Stimulated activated CD4-positive, alpha-beta T cell treated with anti-CD3 and anti-CD28 coated beads, Interleukin-2, amount 100 ng/mL, for 48 hours (primary cell): ENCODE results near the gene RNF213.

ENCODE experiments used
- DNase-seq, 2 donors: peaks; one replicate each; pipeline ENCODE4 v3.0.0-alpha.2; 2020

RNF213 gene

DNA sequence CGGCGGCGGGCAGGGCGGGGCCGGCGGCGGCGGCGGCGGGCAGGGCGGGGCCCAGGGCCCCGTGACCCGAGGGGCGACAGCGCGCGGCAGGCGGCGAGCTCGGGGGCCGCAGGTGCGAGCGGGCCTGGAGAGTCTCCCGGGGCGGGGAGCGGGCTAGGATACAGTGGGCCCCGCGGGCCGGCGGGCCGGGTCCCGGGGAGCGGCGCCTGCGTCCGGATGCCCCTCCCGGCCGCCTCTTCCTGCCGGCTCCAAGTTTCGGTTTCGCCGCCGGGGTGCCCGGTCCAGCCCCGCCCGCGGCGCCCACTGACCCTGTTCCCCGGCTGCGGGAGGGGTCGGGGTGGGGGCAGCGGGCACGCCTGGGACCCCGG lies at the start of gene RNF213:
TSS of gene RNF213 (plus strand) at position 62 of the 368 bp plus-strand sequence. CDS start 2,830 bp downstream, outside the sequence.
- no peak for DNase-seq

GRCh38 chr17:80212109-80212508 lies 48.5 kb upstream of the RNF213 start:
- DNase-seq: no peak

- no peak for DNase-seq
Measured at GRCh38 chr17:80212511-80212910, 48.1 kb upstream of the RNF213 start.

- no peak for DNase-seq
Measured at GRCh38 chr17:80212962-80213642, 47.5 kb upstream of the RNF213 start.

GRCh38 chr17:80213643-80213975 lies 47.0 kb upstream of the RNF213 start:
- no peak for DNase-seq

GRCh38 chr17:80214012-80214877 lies 46.4 kb upstream of the RNF213 start:
- no peak for DNase-seq

DNA sequence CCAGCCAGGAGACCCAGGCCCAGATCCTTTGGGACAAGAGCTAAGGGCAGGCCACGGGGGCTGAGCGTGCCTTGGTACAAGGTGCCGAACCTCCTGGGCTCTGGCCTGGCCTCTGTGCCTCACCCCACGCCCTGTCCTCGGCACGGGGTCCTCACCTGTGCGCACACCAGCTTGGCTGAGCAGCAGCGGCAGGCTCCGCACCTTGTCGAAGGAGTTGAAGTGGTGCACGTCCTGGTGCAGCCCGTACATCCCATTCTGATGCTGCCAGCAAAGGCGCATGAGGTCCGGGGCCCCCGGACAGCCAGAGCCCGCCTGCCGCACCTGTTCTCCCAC lies 45.8 kb upstream of the RNF213 start:
- DNase-seq: no peak

DNA sequence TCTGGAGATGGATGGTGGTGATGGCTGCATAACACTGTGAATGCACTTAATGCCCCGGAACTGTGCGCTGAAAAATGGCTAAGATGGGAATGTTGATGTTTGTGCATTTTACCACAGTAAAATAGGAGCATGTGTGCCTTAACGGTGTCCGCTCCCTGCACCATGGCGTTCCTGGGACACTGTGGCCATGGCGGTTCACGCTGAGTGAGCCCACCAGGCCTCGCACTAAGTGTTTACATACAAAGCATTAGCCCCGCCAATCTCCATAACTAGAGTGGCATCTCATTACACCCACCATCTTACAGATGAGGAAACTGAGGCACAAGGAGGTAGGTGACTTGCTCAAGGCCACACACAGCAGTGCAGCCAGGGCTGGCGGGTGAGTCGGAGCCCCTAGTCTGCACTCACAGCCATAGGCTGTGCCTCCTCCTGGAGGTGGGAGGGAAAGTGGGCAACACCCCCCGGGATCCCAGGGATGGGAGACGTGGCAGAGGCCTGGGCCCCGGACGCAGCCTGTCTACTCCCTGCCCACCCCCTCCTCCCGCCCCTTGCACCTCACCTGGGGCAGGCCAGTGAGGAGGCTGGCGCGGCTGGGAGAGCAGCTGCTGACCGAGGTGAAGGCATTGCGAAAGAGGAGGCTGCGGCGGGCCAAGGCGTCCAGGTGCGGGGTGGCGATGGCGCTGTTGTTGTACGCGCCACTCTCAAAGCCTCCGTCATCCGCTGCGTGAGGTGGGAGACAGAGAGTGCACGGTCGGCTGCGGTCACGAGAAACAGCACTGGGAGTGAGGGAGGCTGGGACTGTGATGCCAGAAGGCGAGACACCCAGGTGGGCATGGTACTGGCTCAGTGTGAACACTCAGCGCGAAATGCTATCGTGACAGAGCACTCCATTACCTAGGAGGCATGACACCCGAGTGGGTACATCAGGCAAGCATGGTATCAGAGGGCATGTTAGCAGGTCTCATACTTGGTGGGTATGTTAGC lies 43.9 kb upstream of the RNF213 start:
- DNase-seq: no peak

- DNase-seq: no peak
Measured at GRCh38 chr17:80217703-80218362, 42.8 kb upstream of the RNF213 start.

DNA sequence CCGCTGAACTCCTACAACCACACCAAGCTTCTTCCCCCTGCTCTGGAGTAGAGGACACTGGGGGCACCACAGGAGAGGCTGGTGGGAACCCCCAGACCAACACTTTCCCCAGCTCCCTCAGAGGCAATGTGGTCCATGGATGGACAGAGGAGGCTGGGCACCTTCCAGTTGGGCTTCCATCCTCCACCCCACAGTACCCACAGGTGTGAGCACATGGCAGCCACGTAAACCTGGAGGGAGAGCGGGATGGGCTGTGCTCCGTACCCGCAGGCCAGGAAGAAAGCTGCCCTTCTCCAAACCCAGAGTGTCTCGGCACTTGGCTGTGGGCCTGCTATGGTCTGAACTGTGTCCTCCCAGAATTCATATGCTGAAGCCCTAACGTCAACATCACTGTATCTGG lies 42.3 kb upstream of the RNF213 start:
- no peak for DNase-seq

DNA sequence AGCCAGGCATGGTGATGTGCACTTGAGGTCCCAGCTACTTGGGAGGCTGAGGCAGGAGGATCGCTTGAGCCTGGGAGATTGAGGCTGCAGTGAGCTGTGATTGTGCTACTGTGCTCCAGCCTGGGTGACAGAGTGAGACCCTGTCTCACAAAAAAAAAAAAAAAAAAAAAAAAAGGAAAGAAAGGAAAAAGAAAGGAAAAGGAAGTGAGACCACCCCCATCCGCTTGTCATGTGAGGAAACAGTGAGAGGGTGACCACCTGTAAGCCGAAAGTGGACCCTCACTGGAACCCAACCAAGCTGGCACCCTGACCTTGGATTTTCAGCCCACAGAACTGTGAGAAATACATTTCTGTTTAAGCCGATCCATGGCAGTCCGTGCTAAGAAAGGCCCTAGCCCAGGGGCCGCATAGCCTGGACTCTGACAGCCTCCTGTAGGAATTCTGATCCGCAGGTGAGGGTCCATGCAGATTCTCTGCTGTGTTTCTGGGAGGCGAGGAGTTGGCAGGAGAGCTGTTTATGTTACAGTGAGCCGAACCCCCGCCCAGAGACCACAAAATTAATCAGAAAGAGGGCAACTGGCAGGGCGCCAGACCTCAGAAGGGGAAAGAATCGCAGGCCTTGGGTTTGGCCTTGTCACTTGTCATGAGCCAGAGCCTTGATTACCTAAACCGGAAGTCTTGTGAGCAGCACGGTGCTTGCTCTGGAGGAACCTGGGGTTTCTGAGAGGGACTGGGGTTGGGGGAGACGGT lies 41.5 kb upstream of the RNF213 start:
- peak; percentile 88 to 91 for DNase-seq

DNA sequence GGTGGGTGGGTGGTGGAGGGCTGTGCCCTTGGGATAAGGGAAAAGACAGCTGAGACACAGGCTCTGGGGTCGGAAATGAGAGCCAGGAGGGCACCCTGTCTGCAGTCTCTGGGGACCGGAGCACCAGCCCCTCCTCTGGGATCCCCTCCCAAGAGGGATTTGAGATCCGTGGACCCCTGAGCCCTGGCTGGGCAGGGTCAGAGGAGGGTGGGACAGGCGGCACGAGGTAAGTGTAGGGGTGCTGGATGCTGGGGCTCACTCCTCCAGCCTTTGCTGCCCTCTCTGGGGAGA lies 40.9 kb upstream of the RNF213 start:
- DNase-seq: no peak

DNA sequence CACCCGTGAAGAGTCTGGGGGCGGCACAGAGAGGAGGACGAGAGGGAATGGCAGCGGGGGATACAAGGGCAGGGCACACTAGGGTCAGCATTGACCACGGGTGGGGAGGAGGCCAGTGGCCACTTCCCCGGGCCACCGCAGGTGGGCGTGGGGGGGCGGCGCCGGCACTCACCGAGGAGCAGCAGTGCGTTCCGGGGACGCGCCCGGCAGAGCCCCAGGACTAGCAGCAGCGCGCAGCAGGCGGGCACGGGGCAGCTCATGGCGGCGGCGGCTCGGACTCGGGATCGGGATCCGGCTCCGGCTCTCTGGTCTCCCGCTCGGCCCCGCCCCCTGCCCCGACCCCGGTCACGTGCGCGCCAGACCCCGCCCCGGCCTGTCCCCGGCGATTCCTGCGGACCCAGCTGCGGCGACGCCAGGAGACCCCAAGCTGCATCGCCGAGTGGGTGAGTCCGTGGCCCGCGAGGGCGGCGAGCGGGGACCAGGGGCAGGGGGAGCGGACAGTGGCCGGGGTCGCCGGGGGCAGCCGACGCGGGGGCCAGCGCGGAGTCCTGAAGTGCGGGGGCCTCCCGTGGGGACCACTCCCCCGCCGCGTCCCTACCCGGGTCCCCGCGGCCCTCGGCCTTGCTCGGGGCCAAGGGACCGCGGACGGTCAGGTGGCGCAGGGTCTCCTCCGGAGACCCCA lies 40.5 kb upstream of the RNF213 start, which contains the start of the genes SGSH and SLC26A11:
TSS of gene SGSH (minus strand) at position 280 of the 682 bp plus-strand sequence. CDS start at position 260, 20 bp downstream.
TSS of gene SLC26A11 (plus strand) at position 374 of the 682 bp plus-strand sequence. CDS start 1,134 bp downstream, outside the sequence.
- peak; percentile 69 to 72 for DNase-seq

- peak in 1 of 2 donors; percentile 6 for DNase-seq
Measured at GRCh38 chr17:80220736-80221215, 39.9 kb upstream of the RNF213 start.

DNA sequence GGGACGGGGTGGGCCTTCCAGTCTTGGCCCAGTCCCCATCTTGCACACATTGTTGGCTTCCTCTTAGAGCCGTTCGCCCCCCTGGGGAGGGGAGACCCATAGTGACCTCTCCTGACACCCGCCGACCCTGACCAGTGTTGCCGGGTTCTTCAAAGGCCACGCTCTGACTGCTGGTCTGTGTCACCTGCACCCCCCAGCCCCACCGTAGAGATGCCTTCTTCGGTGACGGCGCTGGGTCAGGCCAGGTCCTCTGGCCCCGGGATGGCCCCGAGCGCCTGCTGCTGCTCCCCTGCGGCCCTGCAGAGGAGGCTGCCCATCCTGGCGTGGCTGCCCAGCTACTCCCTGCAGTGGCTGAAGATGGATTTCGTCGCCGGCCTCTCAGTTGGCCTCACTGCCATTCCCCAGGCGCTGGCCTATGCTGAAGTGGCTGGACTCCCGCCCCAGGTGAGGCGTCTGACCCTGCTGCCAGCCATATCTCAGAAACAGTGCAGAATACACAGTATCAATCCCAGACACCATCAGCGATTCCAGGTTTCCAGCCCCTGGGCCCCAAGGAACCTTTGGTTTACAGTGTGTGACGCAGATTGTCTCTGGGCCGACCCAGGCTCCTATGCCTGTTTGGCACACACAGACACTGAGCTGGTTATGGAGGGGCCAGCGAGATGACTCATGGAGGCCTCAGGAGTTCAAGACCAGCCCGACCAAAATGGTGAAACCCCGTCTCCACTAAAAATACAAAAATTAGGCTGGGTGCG lies 39.1 kb upstream of the RNF213 start:
- no peak for DNase-seq

- DNase-seq: no peak
Measured at GRCh38 chr17:80222376-80223141, 38.1 kb upstream of the RNF213 start.

DNA sequence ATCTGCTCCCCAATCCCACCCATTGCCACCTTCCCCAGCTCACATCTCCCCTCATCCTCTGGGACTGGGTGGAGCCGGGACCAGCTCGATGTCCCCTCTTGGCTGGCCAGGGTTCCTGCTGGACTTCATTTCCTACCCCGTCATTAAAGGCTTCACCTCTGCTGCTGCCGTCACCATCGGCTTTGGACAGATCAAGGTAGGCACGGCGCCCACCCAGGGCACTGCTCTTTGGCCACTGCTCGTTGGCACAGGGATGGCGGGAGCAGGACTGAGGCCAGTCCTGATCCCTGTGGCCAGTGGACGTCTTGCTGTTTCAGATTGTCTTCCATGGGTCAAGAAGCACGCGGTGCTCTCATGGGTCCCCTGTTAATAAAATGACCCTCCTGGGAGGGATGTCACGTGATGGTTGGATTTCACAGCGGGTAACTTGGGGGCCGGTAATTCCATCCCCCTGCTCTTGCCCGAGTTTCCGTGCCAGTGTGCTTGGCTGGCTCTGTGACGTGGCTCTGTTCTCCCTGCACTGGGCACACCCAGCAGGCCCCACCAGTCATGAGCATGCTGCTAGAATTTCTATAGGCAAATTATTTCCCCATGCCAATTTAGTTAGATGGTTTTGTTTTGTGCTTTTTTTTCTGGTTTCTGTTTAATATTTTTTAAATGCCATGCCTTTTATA lies 37.4 kb upstream of the RNF213 start:
- DNase-seq: no peak

GRCh38 chr17:80223838-80224497 lies 36.7 kb upstream of the RNF213 start:
- no peak for DNase-seq
